Osteocyte (in vitro differentiated cells): Measurements from ENCODE around the gene MPV17L2. TPM values are rescaled to one million over a fixed set of nuclear protein-coding genes. Genes with fewer than 3 reads are reported as not detected.
A peak's percentile ranks its signal among the peaks of the same experiment; 100 is the strongest.

ENCODE experiments used
- DNase-seq: peaks from one replicate; pipeline ENCODE4 v3.0.0; 2021; ENCODE audit warnings: mixed read lengths; ENCODE audit not compliant: unreplicated experiment; ENCODE audit errors: extremely low spot score
- H3K27ac Mint-ChIP-seq: one replicate; pipeline ENCODE4 v1.8.0; 2021; ENCODE audit warnings: mild to moderate bottlenecking, mixed read lengths; ENCODE audit not compliant: unreplicated experiment
- H3K27me3 Mint-ChIP-seq: one replicate; pipeline ENCODE4 v1.8.0; 2021; ENCODE audit warnings: mixed read lengths; ENCODE audit not compliant: unreplicated experiment
- H3K36me3 Mint-ChIP-seq: one replicate; pipeline ENCODE4 v1.8.0; 2021; ENCODE audit warnings: mixed read lengths; ENCODE audit not compliant: unreplicated experiment
- H3K4me1 Mint-ChIP-seq: one replicate; pipeline ENCODE4 v1.8.0; 2021; ENCODE audit warnings: mixed read lengths; ENCODE audit not compliant: unreplicated experiment
- H3K4me3 Mint-ChIP-seq: one replicate; pipeline ENCODE4 v1.8.0; 2021; ENCODE audit warnings: mild to moderate bottlenecking, moderate library complexity, mixed read lengths; ENCODE audit not compliant: unreplicated experiment
- H3K9me3 Mint-ChIP-seq: one replicate; pipeline ENCODE4 v1.8.0; 2021; ENCODE audit warnings: mixed read lengths; ENCODE audit not compliant: unreplicated experiment
- CTCF ChIP-seq: fragments of 200-600 bp; sonication (generic); IDR thresholded peaks from 2 replicates; pipeline ENCODE4 v1.5.0; 2021; ENCODE audit warnings: antibody characterized with exemption, mild to moderate bottlenecking, moderate library complexity
- long read RNA-seq: library from polyadenylated mRNA; unstranded; transcript quantifications from one replicate; pipeline ENCODE4 v2.0.0, GENCODE V29; 2021
- total RNA-seq: library from RNA; stranded (reverse); gene quantifications from 2 replicates; pipeline ENCODE4 v1.2.1, GENCODE V29; 2021

Gene MPV17L2
- total RNA-seq = 11.6 and 12.7 TPM in 2 replicates
- long read RNA-seq, transcript MPV17L2-204 (5 exons, 1,408 nt) = major isoform, 22 of 23 reads
- long read RNA-seq, partial matches to known transcripts = 0 of 23 reads
- long read RNA-seq, other reads (novel, unspliced or antisense) = 0 of 23 reads

DNA sequence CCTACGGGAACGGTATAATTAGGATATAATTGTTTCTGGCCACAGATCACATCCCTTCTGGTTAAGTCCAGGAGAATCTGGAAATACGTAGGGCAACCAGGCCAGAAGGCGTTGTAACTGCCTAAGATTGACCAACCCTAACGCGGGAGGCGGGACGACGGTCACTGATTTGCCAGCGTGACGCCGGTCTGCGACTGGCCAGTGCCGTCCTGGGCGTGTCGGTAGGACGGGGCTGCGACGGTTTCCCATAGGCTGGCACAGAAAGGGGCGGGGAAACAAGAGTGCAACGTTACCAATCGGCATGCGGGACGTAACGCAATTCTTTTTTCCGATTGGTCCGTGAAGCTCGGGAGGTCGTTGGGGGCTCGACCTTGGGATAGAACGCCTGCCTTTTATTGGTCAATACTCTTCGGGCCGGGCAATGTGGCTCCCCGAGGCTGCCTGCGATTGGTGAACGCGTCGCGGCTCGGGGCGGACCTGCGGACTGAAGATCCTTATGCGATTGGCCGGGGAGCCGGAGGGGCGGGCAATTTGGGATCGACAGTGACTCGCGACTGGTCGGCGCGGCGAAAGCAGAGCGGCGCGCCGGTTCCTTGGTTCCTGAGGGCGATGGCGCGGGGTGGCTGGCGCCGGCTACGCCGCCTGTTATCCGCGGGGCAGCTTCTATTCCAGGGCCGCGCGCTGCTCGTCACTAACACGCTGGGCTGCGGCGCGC lies at the start of gene MPV17L2:
Gene MPV17L2 (plus strand): TSS at position 546 of the 715 bp plus-strand sequence. CDS start 64 bp downstream, at position 610.
- Mint-ChIP-seq H3K27ac (peak within 1 kb of the TSS; percentile 90), H3K4me3 (peak within 1 kb of the TSS; percentile 79), H3K9me3 (no peaks in the 10 kb centered on the region), H3K36me3 (no peaks in the 10 kb centered on the region), H3K4me1 (peaks cover 18% of the 10 kb centered on the region), H3K27me3 (no peaks in the 10 kb centered on the region)
- no peak for TF ChIP-seq CTCF
- peak; percentile 100 for DNase-seq

DNA sequence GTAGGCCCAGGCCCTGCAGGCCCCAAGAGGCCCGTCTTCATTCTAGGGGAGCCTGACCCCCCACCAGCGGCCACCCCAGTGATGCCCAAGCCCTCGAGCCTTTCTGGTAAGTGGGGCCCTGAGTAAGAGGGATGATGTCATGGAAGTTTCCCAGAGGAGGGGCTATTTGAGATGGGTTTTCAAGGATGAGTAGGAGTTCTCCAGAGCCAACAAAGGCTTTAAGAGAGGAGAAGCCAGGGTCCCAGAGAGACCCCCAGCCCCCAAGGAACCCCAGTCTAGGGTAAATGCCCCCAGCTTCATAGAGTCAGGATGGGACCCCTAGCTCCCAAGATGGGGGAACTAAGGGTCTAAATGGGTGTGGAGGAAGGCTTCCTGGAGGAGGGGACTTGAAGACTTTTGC lies 49.1 kb upstream of the MPV17L2 start:
- no peak for TF ChIP-seq CTCF
- H3K9me3 Mint-ChIP-seq = no peaks in the 10 kb centered on the region
- no peaks in the 10 kb centered on the region for H3K27me3 Mint-ChIP-seq
- DNase-seq = no peak
- H3K27ac Mint-ChIP-seq = no peak overlapping the region
- H3K4me3 Mint-ChIP-seq = no peak overlapping the region
- peaks cover 19% of the 10 kb centered on the region for H3K36me3 Mint-ChIP-seq
- no peaks in the 10 kb centered on the region for H3K4me1 Mint-ChIP-seq

- TF ChIP-seq CTCF = no peak
- no peaks in the 10 kb centered on the region for H3K9me3 Mint-ChIP-seq
- no peak for DNase-seq
- H3K4me1 Mint-ChIP-seq = no peaks in the 10 kb centered on the region
- no peaks in the 10 kb centered on the region for H3K27me3 Mint-ChIP-seq
- no peak overlapping the region for H3K4me3 Mint-ChIP-seq
- H3K27ac Mint-ChIP-seq = no peak overlapping the region
- H3K36me3 Mint-ChIP-seq = peaks cover 19% of the 10 kb centered on the region
Observed at GRCh38 chr19:18144361-18144760, 48.7 kb upstream of the MPV17L2 start.

DNA sequence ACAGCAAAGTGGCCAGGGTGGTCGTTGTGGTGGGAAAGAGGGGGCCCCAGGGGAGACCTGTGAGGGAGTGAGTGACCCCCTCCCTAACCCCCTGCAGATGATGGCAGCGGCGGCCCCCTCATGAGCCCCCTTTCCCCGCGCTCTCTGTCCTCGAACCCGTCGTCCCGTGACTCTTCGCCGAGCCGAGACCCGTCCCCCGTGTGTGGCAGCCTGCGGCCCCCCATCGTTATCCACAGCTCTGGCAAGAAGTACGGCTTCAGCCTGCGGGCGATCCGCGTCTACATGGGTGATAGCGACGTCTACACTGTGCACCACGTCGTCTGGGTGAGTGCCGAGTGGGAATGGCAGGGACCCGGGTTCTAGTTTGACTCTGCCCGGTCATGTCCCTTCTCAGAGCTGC lies 48.1 kb upstream of the MPV17L2 start:
- H3K9me3 Mint-ChIP-seq = no peaks in the 10 kb centered on the region
- no peak for TF ChIP-seq CTCF
- no peak overlapping the region for H3K27ac Mint-ChIP-seq
- no peaks in the 10 kb centered on the region for H3K27me3 Mint-ChIP-seq
- no peak for DNase-seq
- no peak overlapping the region for H3K4me3 Mint-ChIP-seq
- H3K4me1 Mint-ChIP-seq = no peaks in the 10 kb centered on the region
- H3K36me3 Mint-ChIP-seq = peaks cover 19% of the 10 kb centered on the region

DNA sequence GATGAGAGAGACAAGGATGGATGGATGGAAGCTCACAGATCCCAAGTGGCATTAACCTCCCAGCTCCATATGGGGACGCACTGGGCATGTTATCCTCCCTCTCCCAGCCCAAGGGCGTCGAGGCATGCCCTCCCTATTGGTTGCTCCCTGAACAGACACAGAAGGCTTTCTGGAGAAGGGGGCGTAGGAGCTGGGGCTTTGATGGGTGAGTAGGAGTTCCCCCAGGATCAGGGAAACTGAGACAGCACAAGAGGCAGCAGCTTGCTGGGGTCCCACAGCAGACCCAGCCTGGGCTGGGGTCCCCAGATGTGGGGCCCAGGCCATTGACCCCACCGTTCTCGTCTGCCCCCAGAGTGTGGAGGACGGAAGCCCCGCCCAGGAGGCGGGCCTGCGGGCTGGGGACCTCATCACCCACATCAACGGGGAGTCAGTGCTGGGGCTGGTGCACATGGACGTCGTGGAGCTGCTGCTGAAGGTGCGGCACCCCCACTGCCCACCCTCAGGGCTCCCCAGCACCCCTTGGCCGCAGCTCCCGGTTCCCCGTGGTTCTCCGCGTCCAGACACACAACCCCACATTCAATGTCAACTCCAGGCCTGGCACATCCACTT lies 47.5 kb upstream of the MPV17L2 start:
- Mint-ChIP-seq H3K27ac (no peak overlapping the region), H3K36me3 (peaks cover 17% of the 10 kb centered on the region), H3K27me3 (no peaks in the 10 kb centered on the region), H3K9me3 (no peaks in the 10 kb centered on the region), H3K4me1 (no peaks in the 10 kb centered on the region), H3K4me3 (no peak overlapping the region)
- no peak for DNase-seq
- TF ChIP-seq CTCF = no peak
